ENCODE measurements around the gene C1orf35. TPM values are rescaled to one million over a fixed set of nuclear protein-coding genes. Genes with fewer than 3 reads are reported as not detected.

The C1orf35 gene
- total RNA-seq, 1 experiment from 2014 or later = 10.4 TPM

DNA sequence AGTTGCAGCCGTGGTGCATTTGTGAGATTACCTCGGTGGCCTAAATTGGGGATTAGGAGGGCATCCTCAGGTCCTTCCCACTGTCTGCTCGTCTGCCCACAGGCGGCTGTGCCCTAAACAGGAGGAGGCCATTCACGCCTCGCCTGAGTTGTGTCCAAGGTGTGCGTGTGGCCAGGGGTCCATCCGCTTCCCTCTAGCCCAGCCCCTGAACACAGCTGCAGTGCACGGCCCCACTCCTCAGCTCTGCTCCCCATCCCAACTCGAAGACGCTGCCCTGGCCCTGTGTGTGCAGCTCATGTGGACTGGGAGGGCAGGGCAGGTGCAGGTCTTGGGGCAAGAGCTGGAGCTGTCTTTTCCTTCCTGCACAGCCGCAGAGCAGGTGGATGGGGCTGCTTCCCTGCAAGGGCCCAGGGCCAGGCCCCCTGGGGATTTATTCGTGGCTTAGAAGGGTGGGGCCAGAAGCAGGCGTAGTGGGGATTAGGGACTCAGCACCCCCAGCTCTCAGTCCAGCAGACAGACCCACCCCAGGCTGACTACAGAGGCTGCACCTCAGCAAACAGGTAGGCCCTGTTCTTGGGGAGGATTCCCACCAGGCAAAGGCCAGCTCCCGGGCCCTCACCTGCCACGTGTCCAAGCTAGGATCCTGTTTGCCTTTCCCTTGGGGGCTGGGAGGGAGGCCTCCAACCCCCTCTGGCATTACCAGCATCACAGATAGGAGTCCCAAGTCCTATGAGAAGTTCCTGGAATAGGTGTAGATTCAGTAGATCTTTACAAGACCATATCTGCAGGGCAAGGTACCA is 41.3 kb upstream of the C1orf35 start:
- no peak overlapping the region for H3K27ac ChIP-seq (ENCODE audit: low read length)
- no peaks in the 10 kb centered on the region for H3K9me2 ChIP-seq (replicated peaks; ENCODE audit: insufficient read depth, low read length)
- H3K4me2 ChIP-seq (ENCODE audit: low read depth, low read length, poor library complexity, severe bottlenecking) = no peak overlapping the region
- no peak overlapping the region for H3K4me3 ChIP-seq (ENCODE audit: low read length)
- H2AFZ ChIP-seq (ENCODE audit: low read length) = no peak overlapping the region
- no peaks in the 10 kb centered on the region for H3K36me3 ChIP-seq (ENCODE audit: insufficient read depth, low read length)
- no peaks in the 10 kb centered on the region for H3K27me3 ChIP-seq (ENCODE audit: low read length)
- no peaks in the 10 kb centered on the region for H3K9me3 ChIP-seq (ENCODE audit: low read length)
- no peak for DNase-seq
- H3K79me2 ChIP-seq (ENCODE audit: low read length) = peaks cover 59% of the 10 kb centered on the region
- peaks cover 14% of the 10 kb centered on the region for H3K4me1 ChIP-seq (ENCODE audit: low read length)
- H3K9ac ChIP-seq (ENCODE audit: low read length) = no peak overlapping the region
- H4K20me1 ChIP-seq (ENCODE audit: insufficient read depth, low read depth, low read length) = peaks cover 21% of the 10 kb centered on the region

DNA sequence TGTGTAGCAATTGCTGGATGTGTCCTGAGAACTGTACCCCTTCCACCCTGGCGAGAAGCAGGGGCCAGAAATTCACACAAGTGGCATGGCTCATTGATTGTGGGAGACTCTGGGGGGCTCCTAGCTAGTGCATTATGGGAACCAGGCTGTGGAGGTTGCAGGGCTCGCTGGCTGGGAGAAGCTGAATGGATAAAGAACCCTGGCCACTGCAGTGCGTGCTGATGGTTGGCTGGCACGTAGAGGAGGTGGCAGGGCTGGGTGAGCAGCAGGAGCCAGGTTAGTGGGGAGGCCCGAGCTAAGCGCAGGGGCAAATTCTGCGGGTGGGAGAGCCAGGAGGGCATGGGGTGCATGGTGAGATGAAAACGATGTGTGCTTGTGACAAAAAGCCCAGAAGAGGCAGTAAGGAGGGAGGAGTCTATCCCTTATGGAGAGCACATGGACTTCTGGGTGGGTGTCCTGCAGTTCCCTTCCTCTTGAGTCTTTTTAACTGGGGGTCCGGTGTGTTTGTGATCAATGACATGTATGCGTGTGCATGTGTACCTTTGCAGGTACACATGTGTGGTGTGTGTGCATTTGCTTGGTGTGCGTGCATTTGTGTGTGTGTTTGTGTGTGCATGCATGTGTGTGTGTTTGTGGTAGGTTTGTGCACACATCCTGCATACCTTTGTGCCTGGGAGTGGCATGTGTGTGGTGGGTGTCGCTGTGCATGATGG is 40.5 kb upstream of the C1orf35 start:
- Histone ChIP-seq H3K9me3 (ENCODE audit: low read length) (no peaks in the 10 kb centered on the region), H2AFZ (ENCODE audit: low read length) (no peak overlapping the region), H3K36me3 (ENCODE audit: insufficient read depth, low read length) (no peaks in the 10 kb centered on the region), H3K4me3 (ENCODE audit: low read length) (no peak overlapping the region), H3K4me1 (ENCODE audit: low read length) (peaks cover 19% of the 10 kb centered on the region), H3K9ac (ENCODE audit: low read length) (no peak overlapping the region), H3K27ac (ENCODE audit: low read length) (no peak overlapping the region), H3K9me2 (replicated peaks; ENCODE audit: insufficient read depth, low read length) (no peaks in the 10 kb centered on the region), H4K20me1 (ENCODE audit: insufficient read depth, low read depth, low read length) (peaks cover 21% of the 10 kb centered on the region), H3K27me3 (ENCODE audit: low read length) (no peaks in the 10 kb centered on the region), H3K79me2 (ENCODE audit: low read length) (peaks cover 59% of the 10 kb centered on the region), H3K4me2 (ENCODE audit: low read depth, low read length, poor library complexity, severe bottlenecking) (no peak overlapping the region)
- DNase-seq = no peak

DNA sequence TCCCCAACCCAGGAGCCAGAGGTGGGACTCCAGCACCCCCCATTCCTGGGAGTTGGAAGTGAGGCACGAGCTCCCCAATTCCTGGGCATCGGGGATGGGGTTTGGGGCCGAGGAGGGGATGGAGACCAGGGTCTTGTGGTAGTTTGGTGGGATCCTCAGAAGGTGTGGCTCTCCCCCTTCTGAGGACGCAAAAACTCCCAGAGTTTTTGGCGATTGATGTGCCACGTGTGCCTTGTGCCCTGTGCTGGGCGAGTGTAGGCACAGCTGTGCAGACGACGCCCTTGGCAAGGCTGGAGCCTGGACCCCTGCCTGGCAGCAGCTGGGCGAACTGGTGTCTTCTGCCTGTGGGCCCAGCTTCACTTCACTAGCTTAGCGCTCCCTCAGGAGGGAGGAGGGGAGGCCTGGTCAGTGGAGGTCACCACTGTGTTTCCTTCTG is 39.6 kb upstream of the C1orf35 start:
- Histone ChIP-seq H3K4me1 (ENCODE audit: low read length) (peaks cover 28% of the 10 kb centered on the region), H2AFZ (ENCODE audit: low read length) (no peak overlapping the region), H3K9ac (ENCODE audit: low read length) (peak overlapping the region; percentile 89; the same call in 1 of the 2 replicates), H4K20me1 (ENCODE audit: insufficient read depth, low read depth, low read length) (peaks cover 21% of the 10 kb centered on the region), H3K4me3 (ENCODE audit: low read length) (no peak overlapping the region), H3K36me3 (ENCODE audit: insufficient read depth, low read length) (no peaks in the 10 kb centered on the region), H3K4me2 (ENCODE audit: low read depth, low read length, poor library complexity, severe bottlenecking) (no peak overlapping the region), H3K27me3 (ENCODE audit: low read length) (no peaks in the 10 kb centered on the region), H3K27ac (ENCODE audit: low read length) (no peak overlapping the region), H3K79me2 (ENCODE audit: low read length) (peaks cover 59% of the 10 kb centered on the region), H3K9me3 (ENCODE audit: low read length) (no peaks in the 10 kb centered on the region), H3K9me2 (replicated peaks; ENCODE audit: insufficient read depth, low read length) (no peaks in the 10 kb centered on the region)
- DNase-seq = no peak

DNA sequence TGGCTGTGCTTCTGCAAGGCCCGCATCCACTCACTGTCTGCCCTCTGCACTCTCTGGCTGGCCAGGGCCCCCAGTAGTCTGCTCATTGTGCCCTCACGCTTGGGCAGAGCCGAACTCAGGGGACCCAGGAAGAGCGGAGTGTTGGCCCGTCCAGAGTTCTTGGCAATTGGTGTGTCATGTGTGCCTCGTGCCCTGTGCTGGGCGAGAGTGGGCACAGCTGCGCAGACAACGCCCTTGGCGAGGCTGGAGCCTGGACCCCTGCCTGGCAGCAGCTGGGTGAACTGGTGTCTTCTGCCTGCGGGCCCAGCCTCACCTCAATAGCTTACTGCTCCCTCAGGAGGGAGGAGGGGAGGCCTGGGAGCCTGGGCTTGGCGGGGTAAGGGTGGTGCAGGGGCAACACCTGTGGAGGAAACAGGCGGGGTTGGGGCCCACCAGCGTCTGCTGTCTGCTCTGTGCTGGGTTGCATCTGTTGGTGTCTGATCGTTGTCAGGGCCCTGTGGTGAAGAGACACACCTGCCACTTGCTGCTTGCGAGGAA is 39.1 kb upstream of the C1orf35 start:
- Histone ChIP-seq H3K4me3 (ENCODE audit: low read length) (peak overlapping the region; percentile 98; the same call in 1 of the 2 replicates), H3K4me1 (ENCODE audit: low read length) (peaks cover 30% of the 10 kb centered on the region), H3K9me2 (replicated peaks; ENCODE audit: insufficient read depth, low read length) (no peaks in the 10 kb centered on the region), H3K27me3 (ENCODE audit: low read length) (no peaks in the 10 kb centered on the region), H3K36me3 (ENCODE audit: insufficient read depth, low read length) (no peaks in the 10 kb centered on the region), H4K20me1 (ENCODE audit: insufficient read depth, low read depth, low read length) (peaks cover 21% of the 10 kb centered on the region), H3K9ac (ENCODE audit: low read length) (peak overlapping the region; percentile 89), H3K4me2 (ENCODE audit: low read depth, low read length, poor library complexity, severe bottlenecking) (peak overlapping the region; percentile 92), H3K79me2 (ENCODE audit: low read length) (peaks cover 59% of the 10 kb centered on the region), H2AFZ (ENCODE audit: low read length) (no peak overlapping the region), H3K9me3 (ENCODE audit: low read length) (no peaks in the 10 kb centered on the region), H3K27ac (ENCODE audit: low read length) (no peak overlapping the region)
- DNase-seq = no peak

DNA sequence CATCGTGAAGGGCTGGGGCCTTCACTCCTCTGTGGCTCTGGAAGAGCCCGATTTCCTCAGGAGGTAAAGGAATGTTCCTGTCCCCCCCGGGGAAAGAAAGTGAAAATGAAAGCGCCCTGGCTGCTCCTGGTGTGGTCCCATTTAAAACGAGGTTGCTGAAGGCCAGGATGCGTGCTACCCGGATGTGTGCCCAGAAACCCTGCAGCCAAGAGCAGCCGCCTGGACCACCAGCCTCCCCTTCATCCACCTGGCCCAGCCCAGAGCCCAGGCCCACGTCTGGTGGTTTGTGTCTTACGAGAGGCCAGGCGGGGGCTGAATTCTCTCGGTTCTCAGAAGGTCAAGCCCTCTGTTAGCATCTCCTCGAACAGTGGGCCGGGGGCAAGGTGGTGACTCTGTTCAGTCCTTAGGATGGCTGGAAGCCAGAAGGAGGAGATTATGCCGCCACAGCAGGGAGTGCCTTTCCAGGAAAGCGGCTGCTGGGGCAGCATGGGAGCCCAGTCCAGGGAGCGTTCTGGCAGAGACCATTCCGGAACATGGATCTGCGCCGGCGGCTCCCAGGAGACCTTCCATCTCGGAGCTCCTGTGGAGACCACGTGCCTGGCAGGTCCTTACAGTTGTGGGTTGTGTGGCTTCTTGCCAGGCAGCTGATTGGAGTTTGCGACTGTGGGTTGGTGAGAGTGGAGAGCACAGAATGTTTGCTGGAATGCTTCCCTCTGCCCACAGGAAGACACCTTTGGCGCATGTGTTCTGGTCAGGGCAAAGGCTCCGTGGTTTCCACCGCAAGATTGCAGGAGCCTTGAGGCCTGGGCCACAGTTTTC is 38.3 kb upstream of the C1orf35 start:
- DNase-seq = no peak
- H3K27me3 ChIP-seq (ENCODE audit: low read length) = no peaks in the 10 kb centered on the region
- H3K4me2 ChIP-seq (ENCODE audit: low read depth, low read length, poor library complexity, severe bottlenecking) = peak overlapping the region; percentile 92
- no peak overlapping the region for H2AFZ ChIP-seq (ENCODE audit: low read length)
- no peaks in the 10 kb centered on the region for H3K36me3 ChIP-seq (ENCODE audit: insufficient read depth, low read length)
- peak overlapping the region; percentile 98 for H3K4me3 ChIP-seq (ENCODE audit: low read length)
- H3K27ac ChIP-seq (ENCODE audit: low read length) = no peak overlapping the region
- H4K20me1 ChIP-seq (ENCODE audit: insufficient read depth, low read depth, low read length) = peaks cover 21% of the 10 kb centered on the region
- H3K9me2 ChIP-seq (replicated peaks; ENCODE audit: insufficient read depth, low read length) = no peaks in the 10 kb centered on the region
- H3K9ac ChIP-seq (ENCODE audit: low read length) = peak overlapping the region; percentile 89
- H3K79me2 ChIP-seq (ENCODE audit: low read length) = peaks cover 59% of the 10 kb centered on the region
- H3K9me3 ChIP-seq (ENCODE audit: low read length) = no peaks in the 10 kb centered on the region
- peaks cover 30% of the 10 kb centered on the region for H3K4me1 ChIP-seq (ENCODE audit: low read length)

DNA sequence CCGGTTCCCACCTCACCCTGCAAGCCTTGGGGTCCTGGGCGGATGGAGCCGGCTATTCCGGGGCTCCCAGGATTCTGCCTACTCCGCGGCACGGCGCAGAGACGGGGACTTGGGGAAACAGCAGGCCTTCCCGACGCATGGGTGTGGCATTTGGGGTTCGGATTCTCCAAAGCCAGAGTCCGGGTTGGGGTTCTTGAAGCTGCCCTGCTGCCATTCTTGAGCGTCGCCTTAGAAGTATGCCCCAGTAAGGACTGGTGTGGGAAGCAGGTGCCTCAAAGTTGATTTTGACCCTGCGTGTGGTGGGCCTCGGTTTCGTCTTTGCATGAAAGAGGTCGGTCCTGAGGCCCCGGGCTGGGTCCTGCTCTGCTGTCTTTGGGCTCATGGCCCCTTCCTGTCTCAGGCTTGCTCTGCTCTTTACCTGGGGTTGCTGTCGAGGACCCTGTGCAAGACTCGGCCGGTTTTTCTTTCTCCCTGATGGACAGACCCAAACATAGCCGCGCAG is 37.6 kb upstream of the C1orf35 start:
- Histone ChIP-seq H3K9me3 (ENCODE audit: low read length) (no peaks in the 10 kb centered on the region), H3K27me3 (ENCODE audit: low read length) (no peaks in the 10 kb centered on the region), H3K36me3 (ENCODE audit: insufficient read depth, low read length) (no peaks in the 10 kb centered on the region), H4K20me1 (ENCODE audit: insufficient read depth, low read depth, low read length) (peaks cover 21% of the 10 kb centered on the region), H2AFZ (ENCODE audit: low read length) (no peak overlapping the region), H3K4me3 (ENCODE audit: low read length) (peak overlapping the region; percentile 98), H3K4me1 (ENCODE audit: low read length) (peaks cover 30% of the 10 kb centered on the region), H3K27ac (ENCODE audit: low read length) (no peak overlapping the region), H3K79me2 (ENCODE audit: low read length) (peaks cover 55% of the 10 kb centered on the region), H3K9me2 (replicated peaks; ENCODE audit: insufficient read depth, low read length) (no peaks in the 10 kb centered on the region), H3K4me2 (ENCODE audit: low read depth, low read length, poor library complexity, severe bottlenecking) (peak overlapping the region; percentile 92), H3K9ac (ENCODE audit: low read length) (peak overlapping the region; percentile 89)
- DNase-seq = no peak

DNA sequence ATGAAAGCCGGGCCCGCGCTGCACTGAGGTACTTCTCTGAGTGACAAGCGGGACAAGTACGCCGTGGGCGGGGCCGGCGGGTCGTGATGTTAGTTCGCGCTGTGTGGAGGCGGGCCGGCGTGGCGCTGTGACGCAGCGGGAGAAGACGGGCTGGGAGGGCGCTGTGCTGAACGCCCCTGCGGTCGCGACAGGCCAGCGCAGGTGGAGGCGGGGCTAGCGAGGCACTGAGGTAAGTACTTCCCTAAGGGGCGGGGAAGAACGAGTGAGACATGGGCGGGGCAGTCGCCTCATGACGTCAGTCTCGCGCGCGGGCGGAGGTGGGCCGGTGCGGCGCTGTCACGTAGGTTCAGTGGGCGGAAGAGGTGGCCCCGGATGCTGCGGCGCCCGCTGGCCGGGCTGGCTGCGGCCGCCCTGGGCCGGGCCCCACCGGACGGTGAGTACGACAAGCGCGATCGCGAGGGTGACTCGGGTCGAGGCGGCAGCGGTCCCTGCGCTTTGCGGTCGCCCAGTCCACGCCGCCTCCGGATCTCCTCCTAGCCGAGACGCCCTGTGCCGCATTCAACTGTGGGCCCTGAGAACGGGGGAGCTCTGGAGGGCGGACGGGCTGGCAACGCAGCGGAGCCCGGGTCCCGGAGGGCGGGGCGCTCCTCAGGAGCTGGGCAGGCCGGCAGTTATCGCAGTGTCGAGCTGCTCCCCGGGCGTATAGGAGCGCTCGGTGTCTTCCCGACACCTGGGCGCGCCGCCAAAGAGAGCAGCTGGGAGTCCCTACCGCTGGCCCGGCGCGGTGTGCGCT is 37.0 kb upstream of the C1orf35 start, which contains the start of gene GUK1:
TSS of gene GUK1 (plus strand) at position 349 of the 793 bp plus-strand sequence. CDS start at position 373, 24 bp downstream.
- no peaks in the 10 kb centered on the region for H3K9me3 ChIP-seq (ENCODE audit: low read length)

More for the DNA sequence above, 37.0 kb upstream of the C1orf35 start, which contains the start of gene GUK1:
- peak within 1 kb of the TSS; percentile 73 for H3K27ac ChIP-seq (ENCODE audit: low read length)
- H3K4me2 ChIP-seq (ENCODE audit: low read depth, low read length, poor library complexity, severe bottlenecking) = peak within 1 kb of the TSS; percentile 92
- H3K36me3 ChIP-seq (ENCODE audit: insufficient read depth, low read length) = no peaks in the 10 kb centered on the region
- no peaks in the 10 kb centered on the region for H3K9me2 ChIP-seq (replicated peaks; ENCODE audit: insufficient read depth, low read length)
- H3K4me3 ChIP-seq (ENCODE audit: low read length) = peak within 1 kb of the TSS; percentile 98
- H3K27me3 ChIP-seq (ENCODE audit: low read length) = no peaks in the 10 kb centered on the region
- peaks cover 21% of the 10 kb centered on the region for H4K20me1 ChIP-seq (ENCODE audit: insufficient read depth, low read depth, low read length)
- peaks cover 30% of the 10 kb centered on the region for H3K4me1 ChIP-seq (ENCODE audit: low read length)
- DNase-seq = peak; percentile 100
- H3K9ac ChIP-seq (ENCODE audit: low read length) = peak within 1 kb of the TSS; percentile 92
- H3K79me2 ChIP-seq (ENCODE audit: low read length) = peaks cover 49% of the 10 kb centered on the region
- peak within 1 kb of the TSS; percentile 21; the same call in 1 of the 2 replicates for H2AFZ ChIP-seq (ENCODE audit: low read length)

All from Karpas-422 (cell line).